OCI-LY1 (cell line): ENCODE measurements around the gene ST13.

ENCODE experiments used
- H2AFZ ChIP-seq: fragments of 200-600 bp; sonication (generic), shearing (Covaris generic); 2 replicates; pipeline ENCODE4 v1.6.0; 2014; ENCODE audit warnings: antibody characterized with exemption, mild to moderate bottlenecking, low read length
- H3F3A ChIP-seq: fragments of 200-600 bp; sonication (generic), shearing (Covaris generic); 2 replicates; pipeline ENCODE4 v1.6.0; 2014; ENCODE audit warnings: mild to moderate bottlenecking, antibody characterized with exemption, low read length, moderate library complexity; ENCODE audit not compliant: insufficient read depth
- H3K27ac ChIP-seq: fragments of 200-600 bp; sonication (generic); 2 replicates; pipeline ENCODE4 v1.5.1; 2014; ENCODE audit warnings: low read length, mixed run types, mild to moderate bottlenecking, low read depth; ENCODE audit not compliant: poor library complexity, severe bottlenecking
- H3K27me3 ChIP-seq: fragments of 200-600 bp; sonication (generic); 2 replicates; pipeline ENCODE4 v1.6.0; 2014; ENCODE audit warnings: antibody characterized with exemption, mild to moderate bottlenecking, low read length, moderate library complexity; ENCODE audit not compliant: insufficient read depth
- H3K36me3 ChIP-seq: fragments of 200-600 bp; sonication (generic); 2 replicates; pipeline ENCODE4 v1.6.1; 2014; ENCODE audit warnings: mild to moderate bottlenecking, antibody characterized with exemption, low read length, moderate library complexity, mixed read lengths; ENCODE audit not compliant: insufficient read depth
- H3K4me1 ChIP-seq: fragments of 200-600 bp; sonication (generic); 2 replicates; pipeline ENCODE4 v1.5.1; 2014; ENCODE audit warnings: mild to moderate bottlenecking, low read length, moderate library complexity; ENCODE audit not compliant: insufficient read depth, severe bottlenecking
- H3K4me2 ChIP-seq: fragments of 200-600 bp; sonication (generic), shearing (Covaris generic); 2 replicates; pipeline ENCODE4 v1.6.1; 2014; ENCODE audit warnings: low read length
- H3K4me3 ChIP-seq: fragments of 200-600 bp; sonication (generic); 2 replicates; pipeline ENCODE4 v1.5.1; 2014; ENCODE audit warnings: low read length, low read depth, mild to moderate bottlenecking, mixed read lengths; ENCODE audit not compliant: poor library complexity, severe bottlenecking
- H3K79me2 ChIP-seq: fragments of 200-600 bp; shearing (Covaris generic); 2 replicates; pipeline ENCODE4 v1.6.1; 2016; ENCODE audit warnings: mixed run types, low read length, mixed read lengths; ENCODE audit not compliant: insufficient read depth
- H3K9ac ChIP-seq: fragments of 200-600 bp; sonication (generic), shearing (Covaris generic); 2 replicates; pipeline ENCODE4 v1.6.1; 2014; ENCODE audit warnings: mild to moderate bottlenecking, low read length, mixed read lengths
- H3K9me2 ChIP-seq: fragments of 200-600 bp; sonication (generic), shearing (Covaris generic); 2 replicates; pipeline ENCODE4 v1.6.1; 2014; ENCODE audit warnings: low read depth, mild to moderate bottlenecking, low read length, mixed read lengths
- H3K9me3 ChIP-seq: fragments of 200-600 bp; shearing (Covaris generic); 2 replicates; pipeline ENCODE4 v1.6.1; 2014; ENCODE audit warnings: low read length, mixed read lengths
- H4K20me1 ChIP-seq: fragments of 200-600 bp; sonication (generic), shearing (Covaris generic); 2 replicates; pipeline ENCODE4 v1.6.0; 2016; ENCODE audit warnings: mild to moderate bottlenecking, low read length; ENCODE audit not compliant: insufficient read depth
- CTCF ChIP-seq: fragments of 200-600 bp; sonication (generic), shearing (Covaris generic); IDR thresholded peaks from 2 replicates; pipeline ENCODE4 v1.5.1; 2017; ENCODE audit warnings: mild to moderate bottlenecking, antibody characterized with exemption, low read length, moderate library complexity, mixed read lengths
- EZH2 ChIP-seq: fragments of 200-600 bp; sonication (generic), shearing (Covaris generic); IDR thresholded peaks from 2 replicates; pipeline ENCODE4 v1.8.0; 2017; ENCODE audit warnings: borderline replicate concordance, mixed run types, mild to moderate bottlenecking, antibody characterized with exemption, low read length, moderate library complexity, mixed read lengths

The ST13 gene

DNA sequence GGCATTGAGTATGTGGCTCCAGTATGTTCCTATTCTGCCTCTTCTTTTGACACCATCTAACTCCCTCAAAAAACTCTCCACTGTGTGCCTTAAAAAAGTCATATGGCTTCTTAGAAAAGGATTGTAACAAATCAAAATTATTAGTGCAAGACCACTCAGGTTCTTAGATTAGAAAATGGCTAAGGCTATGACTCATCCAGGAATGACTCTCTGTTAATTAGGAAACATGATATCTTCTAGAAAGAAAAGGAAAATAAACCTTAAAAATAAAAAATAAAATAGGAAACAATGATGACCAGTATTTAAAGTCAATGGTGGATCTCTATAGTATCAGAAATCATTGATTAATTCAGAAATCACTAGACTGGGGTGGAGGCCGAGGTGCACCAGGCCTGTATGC lies 59.0 kb downstream of the ST13 start:
- TF ChIP-seq EZH2 (no peak), CTCF (no peak)
- no peaks in the 10 kb centered on the region for H3K27me3 ChIP-seq
- H3K27ac ChIP-seq: no peak overlapping the region
- no peaks in the 10 kb centered on the region for H4K20me1 ChIP-seq
- H3K9me3 ChIP-seq: no peaks in the 10 kb centered on the region
- no peak overlapping the region for H3K9ac ChIP-seq
- H3K4me3 ChIP-seq: no peak overlapping the region
- H3F3A ChIP-seq: no peaks in the 10 kb centered on the region
- no peak overlapping the region for H2AFZ ChIP-seq
- H3K9me2 ChIP-seq: no peaks in the 10 kb centered on the region
- no peaks in the 10 kb centered on the region for H3K4me1 ChIP-seq
- H3K4me2 ChIP-seq: no peak overlapping the region
- peaks cover 49% of the 10 kb centered on the region for H3K36me3 ChIP-seq
- H3K79me2 ChIP-seq: peaks cover 4% of the 10 kb centered on the region; the same call in 1 of the 2 replicates

GRCh38 chr22:40792451-40792850 lies 64.0 kb downstream of the ST13 start:
- TF ChIP-seq EZH2 (no peak), CTCF (no peak)
- H3K79me2 ChIP-seq: no peaks in the 10 kb centered on the region
- no peaks in the 10 kb centered on the region for H3K4me1 ChIP-seq
- no peak overlapping the region for H2AFZ ChIP-seq
- H3K9me3 ChIP-seq: no peaks in the 10 kb centered on the region
- H3K9ac ChIP-seq: no peak overlapping the region
- H4K20me1 ChIP-seq: no peaks in the 10 kb centered on the region
- H3K4me2 ChIP-seq: no peak overlapping the region
- H3K27ac ChIP-seq: no peak overlapping the region
- H3F3A ChIP-seq: no peaks in the 10 kb centered on the region
- H3K36me3 ChIP-seq: peaks cover 76% of the 10 kb centered on the region
- H3K27me3 ChIP-seq: no peaks in the 10 kb centered on the region
- H3K4me3 ChIP-seq: no peak overlapping the region
- no peaks in the 10 kb centered on the region for H3K9me2 ChIP-seq

GRCh38 chr22:40791241-40791640 lies 65.2 kb downstream of the ST13 start:
- Histone ChIP-seq H3K9me2 (no peaks in the 10 kb centered on the region), H3K27me3 (no peaks in the 10 kb centered on the region), H3K27ac (no peak overlapping the region), H3K79me2 (no peaks in the 10 kb centered on the region), H3K4me3 (no peak overlapping the region), H3K9ac (no peak overlapping the region), H2AFZ (no peak overlapping the region), H4K20me1 (no peaks in the 10 kb centered on the region), H3K9me3 (no peaks in the 10 kb centered on the region), H3K36me3 (peaks cover 79% of the 10 kb centered on the region), H3K4me1 (no peaks in the 10 kb centered on the region), H3K4me2 (no peak overlapping the region), H3F3A (no peaks in the 10 kb centered on the region)
- TF ChIP-seq CTCF: no peak
- TF ChIP-seq EZH2: no peak
